ENCODE measurements around the gene CUL9.

CUL9 gene

GRCh38 chr6:43269273-43270007 is 87.4 kb downstream of the CUL9 start:
- no peak overlapping the region for H3K27ac ChIP-seq
- H3K27me3 ChIP-seq: peaks cover 90% of the 10 kb centered on the region
- no peak for TF ChIP-seq CTCF (IDR thresholded peaks at IDR 0.05)
- H3K4me3 ChIP-seq (ENCODE audit: low read depth in 1 of 2, low read length in 1 of 2): peak overlapping the region; percentile 8 to 38
- H3K36me3 ChIP-seq: no peaks in the 10 kb centered on the region
- peaks cover 0 to 3% of the 10 kb centered on the region in 2 experiments for H3K4me1 ChIP-seq (ENCODE audit: control insufficient read depth in 1 of 2, insufficient read depth in 1 of 2, low read depth in 1 of 2, low read length in 1 of 2)
- no peaks in the 10 kb centered on the region for H3K9me3 ChIP-seq

GRCh38 chr6:43271103-43271815 is 89.3 kb downstream of the CUL9 start:
- H3K27ac ChIP-seq: no peak overlapping the region
- no peaks in the 10 kb centered on the region for H3K36me3 ChIP-seq
- H3K4me3 ChIP-seq (ENCODE audit: low read depth in 1 of 2, low read length in 1 of 2): no peak overlapping the region
- peaks cover 99% of the 10 kb centered on the region for H3K27me3 ChIP-seq
- H3K9me3 ChIP-seq: no peaks in the 10 kb centered on the region
- no peak for TF ChIP-seq CTCF (IDR thresholded peaks at IDR 0.05)
- peaks cover 5 to 16% of the 10 kb centered on the region in 2 experiments for H3K4me1 ChIP-seq (ENCODE audit: control insufficient read depth in 1 of 2, insufficient read depth in 1 of 2, low read depth in 1 of 2, low read length in 1 of 2)

- H3K4me1 ChIP-seq (ENCODE audit: control insufficient read depth in 1 of 2, insufficient read depth in 1 of 2, low read depth in 1 of 2, low read length in 1 of 2): peaks cover 7 to 18% of the 10 kb centered on the region in 2 experiments
- H3K27me3 ChIP-seq: peaks cover 100% of the 10 kb centered on the region
- no peak overlapping the region for H3K4me3 ChIP-seq (ENCODE audit: low read depth in 1 of 2, low read length in 1 of 2)
- no peaks in the 10 kb centered on the region for H3K36me3 ChIP-seq
- TF ChIP-seq CTCF (IDR thresholded peaks at IDR 0.05): no peak
- H3K27ac ChIP-seq: no peak overlapping the region
- no peaks in the 10 kb centered on the region for H3K9me3 ChIP-seq
These were observed 89.9 kb downstream of the CUL9 start for GRCh38 chr6:43271944-43272343.

- no peak overlapping the region for H3K27ac ChIP-seq
- no peaks in the 10 kb centered on the region for H3K36me3 ChIP-seq
- no peak overlapping the region for H3K4me3 ChIP-seq (ENCODE audit: low read depth in 1 of 2, low read length in 1 of 2)
- H3K27me3 ChIP-seq: peaks cover 100% of the 10 kb centered on the region
- TF ChIP-seq CTCF (IDR thresholded peaks at IDR 0.05): no peak
- H3K4me1 ChIP-seq (ENCODE audit: control insufficient read depth in 1 of 2, insufficient read depth in 1 of 2, low read depth in 1 of 2, low read length in 1 of 2): peaks cover 7 to 18% of the 10 kb centered on the region in 2 experiments
- H3K9me3 ChIP-seq: no peaks in the 10 kb centered on the region
These were observed 91.7 kb downstream of the CUL9 start for GRCh38 chr6:43273707-43274106.
